ENCODE measurements around the gene FSD1. TPM values are rescaled to one million over a fixed set of nuclear protein-coding genes. Genes with fewer than 3 reads are reported as not detected.

Gene FSD1
- total RNA-seq, 4 donors from 2014 or later: not detected

- intact Hi-C loops (cut with DNase I): no loop called here
- H3K4me3 ChIP-seq (replicated peaks in 1 of 3): no peak overlapping the region
- no peaks in the 10 kb centered on the region for H3K9me3 ChIP-seq
- no peaks in the 10 kb centered on the region for H3K27me3 ChIP-seq
- no peak for DNase-seq
- H3K4me1 ChIP-seq: no peaks in the 10 kb centered on the region
- H3K27ac ChIP-seq: no peak overlapping the region
- H3K36me3 ChIP-seq: peaks cover 2 to 5% of the 10 kb centered on the region in 2 donors
- WGBS, 2 donors: 91 to 95% methylated on average over 5 to 12 of the region's 12 CpGs
- TF ChIP-seq POLR2A (IDR thresholded peaks at IDR 0.05): no peak
- TF ChIP-seq, protein P1, sequence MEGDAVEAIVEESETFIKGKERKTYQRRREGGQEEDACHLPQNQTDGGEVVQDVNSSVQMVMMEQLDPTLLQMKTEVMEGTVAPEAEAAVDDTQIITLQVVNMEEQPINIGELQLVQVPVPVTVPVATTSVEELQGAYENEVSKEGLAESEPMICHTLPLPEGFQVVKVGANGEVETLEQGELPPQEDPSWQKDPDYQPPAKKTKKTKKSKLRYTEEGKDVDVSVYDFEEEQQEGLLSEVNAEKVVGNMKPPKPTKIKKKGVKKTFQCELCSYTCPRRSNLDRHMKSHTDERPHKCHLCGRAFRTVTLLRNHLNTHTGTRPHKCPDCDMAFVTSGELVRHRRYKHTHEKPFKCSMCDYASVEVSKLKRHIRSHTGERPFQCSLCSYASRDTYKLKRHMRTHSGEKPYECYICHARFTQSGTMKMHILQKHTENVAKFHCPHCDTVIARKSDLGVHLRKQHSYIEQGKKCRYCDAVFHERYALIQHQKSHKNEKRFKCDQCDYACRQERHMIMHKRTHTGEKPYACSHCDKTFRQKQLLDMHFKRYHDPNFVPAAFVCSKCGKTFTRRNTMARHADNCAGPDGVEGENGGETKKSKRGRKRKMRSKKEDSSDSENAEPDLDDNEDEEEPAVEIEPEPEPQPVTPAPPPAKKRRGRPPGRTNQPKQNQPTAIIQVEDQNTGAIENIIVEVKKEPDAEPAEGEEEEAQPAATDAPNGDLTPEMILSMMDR (IDR thresholded peaks at IDR 0.05): no peak
These were observed 49.9 kb downstream of the FSD1 start for GRCh38 chr19:4354282-4354681.

DNA sequence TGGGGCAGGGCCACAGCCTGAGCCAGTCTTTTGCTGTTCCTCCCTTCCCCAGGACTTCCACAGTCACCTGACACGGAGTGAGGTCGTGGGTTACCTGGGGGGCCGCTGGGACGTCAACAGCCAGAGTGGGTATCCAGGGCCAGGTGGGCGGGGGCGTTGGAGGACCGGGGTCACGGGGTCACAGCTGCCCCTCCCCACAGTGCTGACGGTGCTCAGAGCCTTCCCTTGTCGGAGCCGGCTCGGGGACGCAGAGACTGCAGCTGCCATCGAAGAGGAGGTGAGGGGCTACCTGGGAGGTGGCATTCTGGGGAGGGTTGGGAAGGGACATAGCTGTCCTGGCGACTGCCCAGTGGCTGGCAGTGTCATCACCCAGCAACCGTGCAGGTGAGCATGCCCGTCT is 50.5 kb downstream of the FSD1 start:
- Histone ChIP-seq H3K36me3 (peaks cover 8 to 11% of the 10 kb centered on the region in 2 donors), H3K4me3 (replicated peaks in 1 of 3) (no peak overlapping the region), H3K4me1 (no peaks in the 10 kb centered on the region), H3K27ac (no peak overlapping the region), H3K9me3 (no peaks in the 10 kb centered on the region), H3K27me3 (no peaks in the 10 kb centered on the region)
- intact Hi-C loops (cut with DNase I): no loop called here
- 85 to 100% methylated on average over 6 to 7 of the region's 17 CpGs for WGBS, 2 donors
- TF ChIP-seq, protein P1 (IDR thresholded peaks at IDR 0.05): no peak
- TF ChIP-seq POLR2A (IDR thresholded peaks at IDR 0.05): no peak
- no peak for DNase-seq

- intact Hi-C loops (cut with DNase I): no loop called here
- no peaks in the 10 kb centered on the region for H3K27me3 ChIP-seq
- H3K36me3 ChIP-seq: peaks cover 28 to 33% of the 10 kb centered on the region in 2 donors
- H3K4me1 ChIP-seq: no peaks in the 10 kb centered on the region
- H3K4me3 ChIP-seq (replicated peaks in 1 of 3): no peak overlapping the region
- DNase-seq: no peak
- TF ChIP-seq, protein P1 (IDR thresholded peaks at IDR 0.05): no peak
- no peak for TF ChIP-seq POLR2A (IDR thresholded peaks at IDR 0.05)
- H3K27ac ChIP-seq: no peak overlapping the region
- H3K9me3 ChIP-seq: no peaks in the 10 kb centered on the region
- WGBS, 2 donors: 83 to 89% methylated on average over 8 to 12 of the region's 23 CpGs
These were observed 52.8 kb downstream of the FSD1 start for GRCh38 chr19:4357095-4357797.

- no peaks in the 10 kb centered on the region for H3K9me3 ChIP-seq
- no peaks in the 10 kb centered on the region for H3K4me1 ChIP-seq
- no peak overlapping the region for H3K27ac ChIP-seq
- intact Hi-C loops (cut with DNase I): no loop called here
- H3K27me3 ChIP-seq: no peaks in the 10 kb centered on the region
- peaks cover 34 to 40% of the 10 kb centered on the region in 2 donors for H3K36me3 ChIP-seq
- no peak for TF ChIP-seq POLR2A (IDR thresholded peaks at IDR 0.05)
- TF ChIP-seq, protein P1 (IDR thresholded peaks at IDR 0.05): no peak
- 80 to 87% methylated on average over 2 to 6 of the region's 16 CpGs for WGBS, 2 donors
- no peak for DNase-seq
- H3K4me3 ChIP-seq (replicated peaks in 1 of 3): no peak overlapping the region
These were observed 53.5 kb downstream of the FSD1 start for GRCh38 chr19:4357921-4358326.

All from thyroid gland (tissue), 4 donors.